HCEC 1CT (cell line): ENCODE data around the gene HEBP2.
"Not testable (repeated sequence)": the region's sequence is repeated elsewhere in the genome, so short reads cannot be mapped to it uniquely, and the experiment has no call there.

ENCODE experiments used
- DNase-seq: peaks from one replicate; pipeline ENCODE4 v3.0.0-alpha.2; 2017

HEBP2 gene

DNA sequence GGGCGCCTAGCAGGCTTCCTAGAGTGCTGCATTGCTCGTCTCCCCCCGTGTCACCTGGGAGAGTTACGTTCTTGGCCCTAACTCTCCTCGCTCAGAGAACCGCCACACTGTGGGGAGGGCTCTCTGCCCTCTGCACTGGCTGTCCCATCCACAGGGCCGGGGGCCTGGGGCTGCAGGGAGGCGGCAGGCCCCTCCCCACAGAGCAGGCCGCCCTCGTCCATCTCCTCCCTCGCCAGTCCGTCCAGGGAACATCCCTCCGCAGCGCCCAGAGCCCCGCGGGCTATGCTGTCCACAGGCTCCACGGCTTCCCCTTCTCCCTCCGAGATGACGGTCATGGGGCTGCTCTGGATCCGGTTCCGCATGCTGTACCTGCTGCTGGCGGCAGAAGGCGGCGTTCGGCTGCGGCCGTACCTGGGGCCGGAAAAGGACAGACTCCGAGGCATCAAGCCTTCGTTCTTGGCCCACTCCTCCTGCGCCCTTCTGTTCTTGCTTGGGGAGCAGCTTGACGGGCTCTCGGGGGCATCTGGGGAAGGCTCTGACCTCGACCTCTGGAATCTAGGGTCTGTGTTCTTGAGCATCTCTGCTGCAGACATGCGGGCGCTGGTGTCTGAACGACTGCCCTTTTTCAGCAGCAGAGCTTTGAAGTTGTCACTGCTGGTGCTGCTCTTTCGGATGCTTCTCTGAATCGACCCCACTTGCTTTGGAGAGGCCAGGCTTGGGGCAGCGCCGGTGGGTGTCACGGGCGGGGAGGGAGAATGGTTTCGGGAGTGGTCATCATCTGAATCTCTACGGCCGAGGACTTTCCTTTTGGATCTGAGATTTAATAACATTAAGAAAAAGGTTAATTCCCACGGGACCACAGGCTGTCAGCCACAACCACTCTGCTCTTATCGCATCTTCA lies 20.2 kb downstream of the HEBP2 start:
- no peak for DNase-seq

DNA sequence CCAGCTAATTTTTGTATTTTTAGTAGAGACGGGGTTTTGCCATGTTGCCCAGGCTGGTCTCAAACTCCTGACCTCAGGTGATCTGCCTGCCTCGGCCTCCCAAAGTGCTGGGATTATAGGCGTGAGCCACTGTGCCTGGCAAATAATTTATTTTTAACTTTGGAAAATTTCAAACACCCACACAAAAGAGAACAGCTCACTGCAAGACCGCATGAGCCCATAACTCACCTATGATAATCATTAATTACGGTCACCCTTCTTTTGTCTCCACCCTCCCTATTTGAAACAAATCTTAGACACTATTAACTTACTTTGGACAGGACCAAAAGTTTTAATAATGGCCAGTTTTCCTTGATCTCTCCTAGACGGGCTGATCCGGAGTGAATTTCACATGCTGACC lies 21.2 kb downstream of the HEBP2 start:
- DNase-seq, result not testable (repeated sequence)

DNA sequence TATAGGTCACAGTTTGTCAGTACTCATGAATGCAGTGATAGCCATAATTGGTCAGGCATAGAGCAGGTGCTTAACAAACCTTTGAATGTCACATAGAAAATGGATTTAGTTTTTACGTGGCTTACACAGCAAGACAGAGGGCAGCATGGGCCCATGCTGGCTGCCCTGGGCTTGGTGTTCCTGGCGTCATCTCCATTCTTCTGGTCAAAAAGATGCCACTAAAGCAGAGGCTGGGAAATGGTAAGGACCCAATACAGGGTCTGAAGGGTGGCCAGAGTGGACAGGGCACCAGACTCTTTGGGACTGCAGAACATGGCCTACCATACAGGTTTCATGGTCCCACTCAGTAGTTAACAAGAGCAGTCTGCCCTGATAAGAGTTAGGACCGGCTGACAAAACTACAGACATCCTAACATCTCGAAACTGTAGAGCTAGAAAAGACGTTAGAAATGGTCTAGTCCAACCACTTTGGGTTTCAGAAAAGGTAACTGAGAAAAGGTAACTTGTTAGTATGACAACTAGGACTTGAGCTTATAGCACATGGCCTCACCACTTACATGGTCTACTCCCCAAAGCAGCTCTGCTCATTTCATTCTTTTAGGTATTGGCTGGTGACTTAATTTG lies 22.6 kb downstream of the HEBP2 start:
- no peak for DNase-seq

DNA sequence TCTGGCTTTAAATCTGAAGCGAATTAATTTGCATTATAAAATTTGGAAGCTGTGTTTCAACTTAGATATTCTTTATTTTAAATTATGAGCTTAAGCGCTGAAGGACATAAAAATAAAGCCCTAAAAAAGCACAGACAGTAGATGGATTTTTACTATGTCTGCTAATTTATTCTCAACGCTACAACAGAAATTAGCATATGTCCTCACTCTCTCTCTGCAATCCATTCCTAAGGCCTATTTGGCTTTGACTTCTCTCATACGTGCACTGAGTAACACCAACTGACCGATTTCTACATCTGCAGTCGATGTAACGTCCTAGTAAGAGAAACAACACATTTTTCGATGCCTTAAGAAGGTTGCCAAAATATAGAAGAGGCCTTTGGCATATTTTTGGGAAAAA lies 23.7 kb downstream of the HEBP2 start:
- DNase-seq, result no peak

DNA sequence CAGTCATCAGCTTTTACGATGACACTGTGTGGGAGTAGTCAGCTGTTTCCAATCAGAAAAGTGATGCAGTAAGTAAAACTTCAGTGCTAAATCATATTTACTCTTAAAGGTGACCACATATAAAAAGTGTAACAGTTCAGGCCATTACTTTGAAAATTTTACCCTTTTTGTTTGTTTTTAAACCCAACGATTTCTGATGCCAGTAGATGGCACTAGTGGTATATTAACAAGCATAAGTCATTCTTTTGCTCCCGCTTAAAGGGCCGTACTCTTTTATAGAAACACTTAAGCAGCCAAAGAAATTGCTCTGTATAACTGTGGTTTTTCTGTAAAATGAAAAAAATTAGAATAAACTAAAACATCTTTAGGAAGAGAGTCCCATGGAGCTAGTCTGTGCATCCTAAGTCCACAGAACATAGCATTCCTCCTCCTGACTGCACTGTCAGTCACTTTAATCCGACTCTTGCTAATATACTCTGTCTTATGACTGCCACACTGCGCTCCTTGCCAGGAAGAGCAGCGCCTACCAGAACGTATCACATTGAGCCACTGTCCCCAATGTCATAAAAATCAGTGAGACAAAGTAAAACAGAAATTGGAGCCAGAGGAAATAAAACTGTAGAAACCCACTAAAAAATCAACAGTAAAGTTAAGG lies 25.0 kb downstream of the HEBP2 start:
- DNase-seq, result peak; percentile 54

DNA sequence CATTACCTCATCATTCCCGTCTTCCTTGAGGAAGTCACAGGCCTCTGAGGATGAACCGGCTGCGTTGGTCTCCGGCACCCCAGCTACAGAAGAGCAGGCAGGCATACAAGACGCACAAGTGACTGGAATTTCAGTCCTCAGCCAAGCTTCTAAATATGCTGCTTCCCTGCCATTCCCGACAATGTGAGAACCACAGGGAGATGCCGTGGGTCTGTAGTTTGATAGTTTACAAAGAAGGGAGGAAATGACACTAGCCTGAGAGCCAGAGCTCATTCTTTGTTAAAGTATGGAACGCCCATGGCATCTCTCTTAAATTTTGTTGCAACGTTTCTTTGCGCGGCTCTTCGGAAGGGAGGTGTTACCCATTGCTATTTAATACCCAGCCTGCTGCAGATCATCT lies 25.7 kb downstream of the HEBP2 start:
- DNase-seq, result no peak

DNA sequence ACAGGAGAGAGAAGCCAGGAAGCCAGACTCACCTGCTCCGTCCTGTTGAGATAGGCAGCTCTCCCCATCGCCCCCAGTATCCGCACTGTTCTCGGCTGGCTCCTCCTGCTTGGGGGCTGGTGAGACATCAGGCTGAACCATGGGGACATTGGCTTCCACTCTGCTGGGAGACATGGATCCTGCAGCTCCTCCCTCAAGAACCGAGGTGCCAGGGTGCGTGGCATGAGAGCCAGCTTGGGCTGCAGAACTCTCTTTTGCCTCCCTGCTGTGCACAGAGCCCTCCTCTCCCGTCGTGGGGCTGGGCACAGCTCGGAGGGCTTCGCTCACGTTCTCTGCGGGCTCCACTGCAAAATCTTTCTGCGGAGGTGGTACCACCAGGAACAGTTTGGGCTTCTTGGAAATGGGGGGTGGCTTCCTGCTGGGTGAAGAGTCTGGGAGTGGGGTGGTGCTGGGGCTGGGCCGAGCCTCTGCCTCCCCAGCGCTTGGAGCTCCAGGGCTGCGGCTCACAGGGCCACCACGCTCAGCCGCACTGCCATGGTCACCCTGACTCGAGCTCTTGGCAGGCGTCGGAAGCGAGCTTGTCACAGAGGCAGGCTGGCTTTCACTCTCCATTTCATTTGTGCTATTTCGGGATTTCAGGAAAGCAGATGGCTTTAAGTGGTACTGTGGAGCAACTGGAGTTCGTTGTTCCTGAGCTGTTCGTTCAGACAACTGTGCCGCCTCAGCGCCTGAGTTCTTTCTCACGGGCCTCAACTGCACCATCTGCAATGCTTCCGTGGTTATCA lies 26.5 kb downstream of the HEBP2 start:
- no peak for DNase-seq

DNA sequence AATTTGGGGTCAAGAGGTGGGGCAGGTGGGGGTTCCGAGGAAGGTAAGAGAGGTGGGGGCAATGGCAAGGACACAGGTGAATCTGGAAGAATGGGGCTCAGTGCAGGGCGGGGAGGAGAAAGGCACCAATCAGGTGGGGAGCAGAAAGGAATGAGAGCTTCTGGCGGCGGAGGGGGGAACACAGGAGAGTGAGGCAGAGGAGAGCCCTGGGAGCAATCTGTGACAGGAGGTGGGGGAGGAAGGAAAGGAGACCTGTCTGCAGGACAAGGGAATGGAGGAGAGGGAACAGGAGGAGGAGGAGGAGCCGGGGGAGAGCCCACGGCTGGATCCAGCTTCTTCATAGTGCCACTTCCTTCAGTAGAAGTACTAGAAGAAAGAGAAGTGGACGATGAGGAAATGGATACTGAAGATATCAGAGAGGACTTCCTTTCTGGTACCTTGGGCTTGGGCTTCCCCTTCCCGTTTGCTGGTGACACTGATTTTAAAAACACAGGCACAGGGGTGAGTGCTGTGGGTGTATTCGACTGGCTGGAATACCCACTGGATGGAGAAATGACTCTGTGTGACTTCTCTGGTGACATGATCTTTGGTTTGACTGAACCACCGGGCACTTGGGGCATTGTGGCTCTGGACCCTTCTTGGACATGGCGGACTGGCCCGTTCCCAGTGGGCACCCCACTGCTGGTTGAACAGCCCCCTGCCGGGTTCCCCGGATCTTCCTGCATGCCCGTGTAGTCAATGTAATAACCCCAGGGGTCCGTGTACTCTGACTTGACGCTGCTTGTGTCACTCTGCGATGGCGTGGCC lies 27.4 kb downstream of the HEBP2 start:
- DNase-seq, result no peak

DNA sequence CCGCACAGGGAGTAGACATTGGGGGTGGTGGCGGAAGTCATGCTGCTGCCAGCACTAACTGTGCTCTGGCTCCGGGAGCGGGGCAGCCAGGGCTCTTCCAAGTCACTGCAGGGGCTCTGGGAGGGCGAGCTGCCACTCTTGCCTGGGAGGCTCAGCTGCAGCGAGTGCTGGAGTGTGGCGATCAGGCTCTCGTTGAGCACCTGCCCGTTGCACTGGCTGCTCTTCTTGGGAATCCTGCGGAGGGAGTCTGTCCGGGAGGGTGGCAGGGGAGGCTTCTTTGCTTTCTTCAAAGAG lies 28.0 kb downstream of the HEBP2 start:
- DNase-seq, result no peak

DNA sequence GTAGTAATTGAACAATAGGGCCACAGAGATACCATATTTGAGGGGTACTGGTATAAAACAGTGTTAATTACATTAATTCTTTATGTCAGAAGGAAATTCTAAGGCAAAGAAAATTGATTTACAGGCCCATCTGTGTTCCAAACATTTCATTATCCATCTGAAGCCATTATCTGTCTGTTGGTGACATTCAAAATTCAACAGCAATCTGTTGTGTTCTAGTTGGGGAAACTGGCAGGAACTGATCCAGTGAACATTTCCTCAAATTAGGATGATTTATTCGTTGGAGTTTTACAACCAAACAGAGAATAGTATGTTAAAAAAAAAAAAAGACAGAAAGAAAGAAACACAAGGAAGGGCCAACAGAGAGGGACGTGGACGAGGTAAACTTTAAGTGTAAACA lies 30.1 kb downstream of the HEBP2 start:
- DNase-seq, result no peak

DNA sequence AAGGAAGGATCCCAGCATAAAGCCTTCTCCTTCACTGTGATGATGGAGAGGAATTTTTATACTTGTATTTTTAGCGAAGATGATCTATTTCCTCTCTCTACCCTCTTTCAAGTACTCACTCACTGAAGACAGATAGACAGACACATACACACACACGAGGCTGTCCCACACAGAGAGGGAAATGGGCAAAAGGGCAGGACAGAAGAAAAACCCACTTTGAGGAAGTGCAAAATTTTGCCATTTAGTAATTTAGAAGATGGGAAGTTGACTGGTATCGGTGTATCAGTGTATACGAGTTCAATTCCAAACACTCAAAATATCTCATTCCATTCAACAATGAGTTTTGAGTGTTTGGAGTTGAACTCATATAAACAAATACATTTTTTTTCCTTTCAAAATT lies 30.9 kb downstream of the HEBP2 start:
- no peak for DNase-seq

DNA sequence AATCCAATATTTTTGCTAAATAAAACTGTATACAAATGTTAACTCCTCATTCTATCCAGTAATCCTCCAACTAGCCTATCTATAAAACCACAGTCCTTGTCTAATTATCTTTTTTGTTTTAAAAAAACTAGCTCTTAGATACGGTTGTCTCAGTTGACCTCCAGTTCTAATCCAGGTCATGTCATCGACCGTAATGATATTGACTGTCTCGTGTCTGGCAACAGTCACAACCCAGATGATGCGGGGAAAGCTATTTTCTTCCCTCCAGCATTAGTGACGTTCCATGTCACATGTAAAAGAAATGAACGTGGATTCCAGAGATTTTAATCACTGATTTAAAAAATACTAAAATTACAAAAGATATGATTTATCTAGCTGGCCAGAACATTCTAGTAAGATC lies 35.5 kb downstream of the HEBP2 start:
- no peak for DNase-seq

DNA sequence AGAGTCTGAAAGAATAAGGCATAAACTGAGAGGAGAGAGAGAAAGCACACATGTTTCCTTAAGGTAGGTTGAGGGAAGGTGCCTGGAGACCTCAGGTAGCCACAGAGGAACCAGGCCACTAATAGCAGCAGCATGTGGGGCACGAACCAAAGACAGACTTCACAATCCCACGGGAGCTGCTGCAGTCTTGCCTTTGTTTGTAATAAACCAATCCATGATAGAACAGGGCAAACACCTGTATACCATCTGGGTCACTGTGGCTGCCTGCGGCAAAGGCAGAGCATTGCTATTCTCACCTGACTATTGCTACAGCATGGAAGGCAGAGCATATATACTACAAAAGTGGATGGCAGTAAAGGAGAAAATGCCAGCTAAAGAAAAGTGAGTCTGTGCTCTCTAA lies 36.3 kb downstream of the HEBP2 start:
- DNase-seq, result no peak

DNA sequence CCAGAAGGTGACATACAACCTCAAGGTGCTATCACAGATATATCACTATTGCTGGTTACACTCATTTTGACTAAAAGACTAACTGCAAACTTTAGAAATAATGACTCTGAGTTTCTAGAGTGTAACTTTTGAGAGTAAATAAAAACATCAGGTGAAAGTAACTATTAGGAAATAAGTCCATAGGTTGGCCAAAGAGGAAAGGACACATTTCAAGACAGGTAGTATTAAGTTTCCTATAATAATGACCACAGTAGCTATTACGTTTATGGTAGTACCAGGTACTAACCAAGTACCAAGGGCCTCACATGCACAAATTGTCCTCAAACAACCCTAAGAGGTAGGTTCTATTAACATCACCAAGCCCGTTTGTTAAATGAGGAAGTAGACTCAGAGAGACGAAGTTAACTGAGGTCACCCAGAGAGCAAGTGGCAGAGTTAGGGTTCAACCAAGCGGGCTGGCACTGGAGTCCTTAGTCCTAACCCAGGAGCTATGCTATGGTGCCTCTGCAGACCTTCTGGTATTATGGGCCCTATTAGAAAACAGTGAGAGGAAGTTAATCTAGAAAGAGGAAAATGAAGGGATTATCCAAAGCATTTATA lies 36.8 kb downstream of the HEBP2 start:
- DNase-seq, result no peak

DNA sequence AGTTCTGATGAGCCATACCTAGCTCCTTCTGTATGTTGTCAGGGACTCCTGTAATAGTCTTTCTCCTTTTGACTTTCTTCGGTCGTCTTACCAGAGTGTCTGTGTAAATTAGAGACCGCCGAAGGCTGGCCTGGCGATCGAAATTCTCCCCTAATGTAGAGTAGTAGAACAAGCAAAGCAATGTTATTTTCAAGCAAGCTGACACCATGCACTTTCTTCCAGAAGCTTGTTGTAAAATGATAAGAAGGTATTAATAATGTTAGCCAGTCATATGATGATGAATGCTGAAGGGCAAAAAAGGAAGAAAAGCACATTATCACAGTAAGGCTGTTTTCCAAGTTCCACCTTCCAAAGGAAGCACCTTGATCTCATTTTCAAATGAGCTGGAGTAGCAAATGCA lies 37.9 kb downstream of the HEBP2 start:
- no peak for DNase-seq

DNA sequence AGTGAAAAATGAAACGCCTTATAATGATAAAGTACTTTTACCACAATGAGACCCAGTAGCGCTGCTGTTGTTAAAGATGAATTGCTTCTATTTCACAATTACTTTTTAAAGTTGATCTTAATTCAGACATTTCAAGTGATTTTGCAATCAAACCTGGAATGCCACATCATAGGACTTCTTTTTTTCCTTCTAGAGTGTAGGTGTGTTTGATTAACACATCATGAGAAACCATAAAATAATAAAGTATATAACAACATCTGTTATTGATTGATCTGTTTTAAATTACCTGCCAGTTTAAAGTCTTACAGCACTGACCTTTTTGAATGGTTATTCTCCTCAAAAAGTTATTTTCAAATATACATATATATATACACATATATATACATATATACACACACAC lies 38.6 kb downstream of the HEBP2 start:
- no peak for DNase-seq

DNA sequence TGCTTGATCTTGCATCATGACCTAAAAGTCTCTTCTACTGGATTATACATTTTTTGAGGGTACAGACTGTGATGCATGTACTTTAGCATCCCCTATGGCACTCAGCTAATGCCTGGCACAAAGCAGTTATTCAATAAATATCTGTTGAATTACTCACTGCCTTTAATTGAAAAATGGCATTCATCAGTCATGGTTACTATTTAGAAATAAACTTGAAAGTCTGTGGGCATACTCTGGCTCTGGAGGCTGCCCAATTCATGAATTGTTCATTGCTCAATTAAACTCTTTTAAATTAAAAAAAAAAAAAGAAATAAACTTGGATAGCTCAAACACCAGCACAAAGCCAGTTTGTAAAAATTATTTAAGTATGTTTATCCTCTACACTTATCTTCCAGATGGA lies 40.0 kb downstream of the HEBP2 start:
- no peak for DNase-seq

DNA sequence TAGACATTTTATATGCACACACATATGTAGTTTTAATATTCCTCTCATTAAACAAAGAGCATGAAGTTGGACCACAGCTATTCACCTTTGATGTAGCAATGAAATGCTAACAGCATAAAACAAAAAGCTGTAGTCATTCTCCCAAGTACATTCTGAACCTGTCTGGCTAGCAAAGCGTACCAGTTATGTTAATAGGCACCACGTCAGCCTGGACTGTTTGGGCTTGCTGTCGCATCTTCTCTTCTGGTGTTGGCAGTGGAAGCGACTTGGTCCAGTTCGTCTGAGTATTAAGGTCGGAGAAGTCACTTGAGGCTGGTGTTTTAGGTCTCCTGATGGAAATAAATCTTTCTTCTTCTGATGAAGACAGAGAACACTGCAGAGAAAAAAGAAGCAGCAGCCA lies 42.8 kb downstream of the HEBP2 start:
- no peak for DNase-seq

DNA sequence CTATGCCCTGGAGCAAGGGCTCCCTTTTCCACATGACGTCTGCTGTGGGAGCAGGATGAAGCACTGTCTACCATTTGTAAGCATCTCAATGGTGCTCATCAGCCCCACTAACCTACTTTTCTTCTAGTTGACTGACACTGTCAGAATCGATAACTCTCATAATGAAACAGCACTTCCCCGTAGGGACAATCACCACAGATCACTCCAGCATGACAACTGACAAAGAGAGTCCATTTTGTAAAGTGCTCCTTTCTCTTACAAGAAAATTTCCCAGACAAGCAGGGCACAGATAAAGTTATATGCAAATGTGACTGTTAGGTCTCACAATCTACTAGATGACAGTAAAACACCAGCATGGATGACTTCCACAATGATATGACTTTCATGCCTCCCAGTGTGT lies 46.4 kb downstream of the HEBP2 start:
- DNase-seq, result no peak

DNA sequence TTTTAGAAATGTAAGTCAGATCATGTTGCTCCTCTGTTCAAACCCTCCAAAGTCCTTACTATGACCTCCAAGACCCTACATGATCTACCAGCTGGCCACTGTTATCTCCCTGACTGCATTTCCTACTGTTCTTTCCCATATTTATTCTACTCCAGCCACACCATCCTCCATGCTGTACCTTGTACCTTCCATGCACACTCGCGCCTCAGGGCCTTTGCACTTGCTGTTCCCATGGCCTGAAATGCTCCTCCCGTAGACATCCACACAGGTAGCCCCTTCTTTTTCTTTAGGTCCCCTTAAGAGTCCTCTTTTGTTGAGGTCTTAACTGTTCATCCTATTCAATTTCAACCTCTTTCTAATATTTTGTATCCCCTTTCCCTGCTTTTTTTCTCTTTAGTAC lies 47.0 kb downstream of the HEBP2 start:
- no peak for DNase-seq

DNA sequence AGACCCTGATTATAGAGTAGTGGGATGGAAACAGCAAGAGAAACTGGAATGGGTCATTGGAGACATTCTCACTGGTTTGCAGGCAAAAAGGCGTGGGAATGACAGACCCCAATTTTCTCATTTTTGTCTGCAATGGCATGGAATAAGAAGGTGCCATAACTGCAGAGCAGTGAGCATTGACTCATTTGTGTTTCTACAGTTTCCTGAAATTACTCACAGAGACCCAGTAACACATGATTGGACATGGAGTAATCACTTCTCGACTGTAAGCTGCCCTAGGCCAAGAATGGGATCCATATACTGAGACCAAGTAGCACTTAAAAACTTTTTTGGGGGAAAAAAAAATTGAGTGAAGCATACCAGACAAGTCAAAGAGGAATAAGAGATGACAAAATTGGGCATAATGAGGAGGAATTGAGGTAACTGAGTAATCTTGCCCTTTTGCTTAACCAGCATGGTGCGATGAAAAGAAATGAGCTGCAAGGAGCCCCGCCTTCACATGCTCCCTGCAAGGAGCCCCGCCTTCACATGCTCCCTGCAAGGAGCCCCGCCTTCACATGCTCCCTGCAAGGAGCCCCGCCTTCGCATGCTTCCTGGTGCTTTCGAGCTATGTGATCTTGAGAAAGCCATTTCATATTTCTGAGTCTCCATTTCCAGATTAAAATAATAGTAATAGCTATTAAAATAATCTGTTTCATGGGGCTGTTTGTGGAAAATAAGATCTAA lies 51.1 kb downstream of the HEBP2 start:
- DNase-seq, result peak; percentile 22
